Iris pigment epithelial cell (primary cell): ENCODE measurements around the gene ZNF101.

Experiments used
- DNase-seq: peaks from one replicate; pipeline ENCODE4 v3.0.0-alpha.2; 2011; ENCODE audit warnings: low read depth

The ZNF101 gene

GRCh38 chr19:19711934-19712828 is 43.5 kb downstream of the ZNF101 start:
- peak; percentile 5 for DNase-seq

DNA sequence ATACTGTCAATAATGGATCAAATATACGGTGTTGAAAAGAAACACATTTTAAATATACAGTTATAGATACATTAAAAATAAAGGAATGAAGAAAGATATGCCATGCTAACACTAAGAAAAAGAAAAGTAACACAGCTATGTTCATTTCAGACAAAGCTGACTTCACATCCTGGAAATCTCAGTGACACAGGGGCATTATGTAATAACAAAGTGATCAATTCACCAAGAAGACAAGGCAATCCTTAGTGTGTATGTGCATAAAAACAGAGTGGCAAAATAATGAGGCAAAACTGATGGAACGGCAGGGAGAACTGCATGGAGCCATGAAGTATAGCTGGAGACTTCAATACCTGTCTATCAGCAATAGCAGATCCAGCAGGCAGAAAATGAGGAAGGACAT is 51.2 kb downstream of the ZNF101 start:
- DNase-seq: no peak

- no peak for DNase-seq
Measured at GRCh38 chr19:19721896-19722295, 53.3 kb downstream of the ZNF101 start.

- peak; percentile 94 for DNase-seq
Measured at GRCh38 chr19:19732579-19733501, 64.2 kb downstream of the ZNF101 start, which contains the start of gene ZNF14. ZNF14 (minus strand) TSS chr19:19733112; CDS start chr19:19732958, 154 bp downstream.
